Suprapubic skin (tissue), 4 donors: ENCODE results near the gene RHBDD1. TPM values are rescaled to one million over a fixed set of nuclear protein-coding genes. Genes with fewer than 3 reads are reported as not detected.
A peak's percentile ranks its signal among the peaks of the same experiment; 100 is the strongest.

Source experiments
- DNase-seq, 2 donors: peaks; one replicate each; pipeline ENCODE4 v3.0.0-alpha.2; 2019; ENCODE audit warnings: low spot score in 2 of 2
- H3K27ac ChIP-seq: fragments of 200-600 bp; sonication (generic); one replicate; pipeline ENCODE4 v1.5.1; 2019
- H3K27me3 ChIP-seq: fragments of 200-600 bp; sonication (generic); one replicate; pipeline ENCODE4 v1.5.1; 2019
- H3K36me3 ChIP-seq: fragments of 200-600 bp; sonication (generic); one replicate; pipeline ENCODE4 v1.5.1; 2019
- H3K4me1 ChIP-seq: fragments of 200-600 bp; sonication (generic); one replicate; pipeline ENCODE4 v1.5.1; 2019
- H3K4me3 ChIP-seq: fragments of 200-600 bp; sonication (generic); one replicate; pipeline ENCODE4 v1.5.1; 2019; ENCODE audit warnings: mild to moderate bottlenecking
- H3K9me3 ChIP-seq: fragments of 200-600 bp; sonication (generic); one replicate; pipeline ENCODE4 v1.5.1; 2019
- CTCF ChIP-seq, 2 donors: fragments of 200-600 bp in 1 of 2; fragments of 450-650 bp in 1 of 2; sonication (generic) in 1 of 2; IDR thresholded peaks; one replicate each; pipeline ENCODE4 v1.5.1; 2016 to 2019; ENCODE audit warnings: antibody characterized with exemption in 2 of 2, mild to moderate bottlenecking in 1 of 2, moderate library complexity in 1 of 2
- EP300 ChIP-seq: sonication (generic); formaldehyde crosslinking; IDR thresholded peaks from one replicate; pipeline ENCODE4 v1.6.1; 2017; ENCODE audit warnings: antibody characterized with exemption
- POLR2A ChIP-seq, 2 donors: fragments of 450-650 bp; IDR thresholded peaks; one replicate each; pipeline ENCODE4 v1.6.1; 2017; ENCODE audit warnings: antibody characterized with exemption in 2 of 2, mild to moderate bottlenecking in 2 of 2, moderate library complexity in 2 of 2
- POLR2AphosphoS5 ChIP-seq, 3 donors: sonication (generic); formaldehyde crosslinking; IDR thresholded peaks; one replicate each; pipeline ENCODE4 v1.6.1; 2017; ENCODE audit warnings: antibody characterized with exemption in 3 of 3
- WGBS: methylation state at CpG from one replicate; pipeline ENCODE4 v1.1.5; 2018; 5-methylcytosine and 5-hydroxymethylcytosine counted together
- total RNA-seq, 4 donors: library from RNA; depleted of rRNA; stranded (reverse); fragments of >200 nt; gene quantifications; one replicate each; pipeline ENCODE4 v1.1.0, GENCODE V29; 2016

RHBDD1 gene
- total RNA-seq, 4 donors from 2014 or later = 14.0 to 41.8 (median 20.7) TPM

GRCh38 chr2:226983895-226984749 is 148.3 kb downstream of the RHBDD1 start:
- WGBS = 80% methylated on average over 11 of the region's 12 CpGs

DNA sequence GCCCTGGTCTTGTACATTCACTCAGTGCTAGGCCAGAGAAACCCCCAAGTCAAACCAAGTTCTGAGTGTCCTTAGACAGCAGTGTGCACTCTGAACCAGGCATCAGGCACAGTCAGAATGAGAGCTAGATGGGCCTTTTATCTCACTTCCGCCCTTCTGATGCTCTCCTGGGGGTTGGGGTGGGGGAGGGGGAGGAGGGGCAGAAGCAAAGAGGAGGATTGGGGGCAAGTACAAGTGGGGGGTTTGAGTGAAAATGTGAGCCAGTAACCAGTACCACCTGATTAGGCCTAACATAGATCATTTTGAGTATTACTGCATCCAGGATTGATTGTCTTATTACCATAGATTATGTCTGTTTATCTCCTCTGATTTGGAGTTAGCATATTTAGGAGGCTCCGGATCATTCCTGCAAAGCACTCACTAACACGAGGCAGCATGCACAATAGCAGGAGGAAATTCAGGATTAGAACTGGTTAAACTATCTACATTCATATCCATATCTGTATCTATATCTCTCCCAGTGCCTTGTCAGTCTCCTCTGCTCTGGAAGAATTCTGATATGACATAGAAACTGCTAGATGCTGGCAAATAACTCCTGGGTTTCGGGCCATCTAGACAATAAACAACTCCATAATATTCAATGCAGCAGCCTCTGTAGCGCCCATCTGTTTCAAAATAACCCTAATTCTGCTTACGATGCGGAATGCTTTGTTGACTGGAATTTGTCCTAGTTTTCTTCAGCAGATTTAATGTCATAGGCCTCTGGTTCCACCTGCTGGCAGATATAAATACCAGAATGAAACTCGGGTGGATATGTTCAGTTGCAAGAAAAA is 149.1 kb downstream of the RHBDD1 start:
- H3K27ac ChIP-seq = peak overlapping the region; percentile 39

More at GRCh38 chr2:226983895-226984749, 148.3 kb downstream of the RHBDD1 start:
- H3K4me1 ChIP-seq = peaks cover 16% of the 10 kb centered on the region
- no peaks in the 10 kb centered on the region for H3K27me3 ChIP-seq
- TF ChIP-seq EP300 (no peak), CTCF (IDR thresholded peaks at IDR 0.05) (no peak), POLR2A (IDR thresholded peaks at IDR 0.05) (no peak), POLR2AphosphoS5 (IDR thresholded peaks at IDR 0.05) (no peak)
- no peaks in the 10 kb centered on the region for H3K36me3 ChIP-seq
- peak overlapping the region; percentile 39 for H3K27ac ChIP-seq
- DNase-seq = no peak
- no peak overlapping the region for H3K4me3 ChIP-seq
- H3K9me3 ChIP-seq = no peaks in the 10 kb centered on the region

GRCh38 chr2:226985583-226985946 is 149.7 kb downstream of the RHBDD1 start:
- no peak for DNase-seq
- Histone ChIP-seq H3K9me3 (no peaks in the 10 kb centered on the region), H3K4me1 (peaks cover 16% of the 10 kb centered on the region), H3K27ac (no peak overlapping the region), H3K36me3 (no peaks in the 10 kb centered on the region), H3K27me3 (no peaks in the 10 kb centered on the region), H3K4me3 (no peak overlapping the region)
- 26% methylated on average over 5 of the region's 5 CpGs for WGBS
- TF ChIP-seq EP300 = no peak
- no peak for TF ChIP-seq POLR2AphosphoS5 (IDR thresholded peaks at IDR 0.05)
- no peak for TF ChIP-seq POLR2A (IDR thresholded peaks at IDR 0.05)
- TF ChIP-seq CTCF (IDR thresholded peaks at IDR 0.05) = no peak

More for the DNA sequence above, 149.1 kb downstream of the RHBDD1 start:
- Histone ChIP-seq H3K36me3 (no peaks in the 10 kb centered on the region), H3K9me3 (no peaks in the 10 kb centered on the region), H3K4me1 (peaks cover 16% of the 10 kb centered on the region), H3K27me3 (no peaks in the 10 kb centered on the region), H3K4me3 (no peak overlapping the region)
- DNase-seq = no peak
- TF ChIP-seq CTCF (IDR thresholded peaks at IDR 0.05) (peak; percentile 63 to 67), EP300 (no peak)
- 20% methylated on average over 8 of the region's 8 CpGs for WGBS

GRCh38 chr2:226991663-226992062 is 155.8 kb downstream of the RHBDD1 start:
- peaks cover 10% of the 10 kb centered on the region for H3K36me3 ChIP-seq
- H3K9me3 ChIP-seq = no peaks in the 10 kb centered on the region
- H3K27ac ChIP-seq = no peak overlapping the region
- WGBS = 89% methylated on average over 2 of the region's 2 CpGs
- no peak for DNase-seq
- peaks cover 6% of the 10 kb centered on the region for H3K4me1 ChIP-seq
- TF ChIP-seq POLR2AphosphoS5 (IDR thresholded peaks at IDR 0.05) (no peak), EP300 (no peak), POLR2A (IDR thresholded peaks at IDR 0.05) (no peak), CTCF (IDR thresholded peaks at IDR 0.05) (no peak)
- H3K27me3 ChIP-seq = no peaks in the 10 kb centered on the region
- H3K4me3 ChIP-seq = no peak overlapping the region

DNA sequence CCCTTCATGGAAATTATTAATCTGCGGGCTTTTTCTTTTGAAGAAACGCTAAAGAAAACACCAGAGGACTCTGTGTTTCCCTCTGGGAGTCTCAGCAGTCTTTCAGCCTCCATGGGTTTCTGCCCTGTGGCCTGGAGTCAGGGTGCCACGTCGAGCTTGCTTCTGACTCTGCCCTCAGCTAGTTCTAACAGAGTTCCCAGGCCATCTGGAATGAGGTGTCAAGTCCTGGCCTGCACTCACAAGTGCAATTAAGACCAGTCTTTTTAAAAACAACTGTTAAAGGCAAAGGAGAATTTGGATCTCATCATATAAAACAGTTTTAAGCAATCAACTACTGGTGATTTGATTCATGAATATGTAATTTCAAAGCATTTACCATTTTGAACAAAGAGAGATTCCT is 157.3 kb downstream of the RHBDD1 start:
- no peak overlapping the region for H3K27ac ChIP-seq

More for the DNA sequence above, 157.3 kb downstream of the RHBDD1 start:
- peaks cover 14% of the 10 kb centered on the region for H3K36me3 ChIP-seq
- TF ChIP-seq POLR2A (IDR thresholded peaks at IDR 0.05) = no peak
- H3K4me1 ChIP-seq = peaks cover 6% of the 10 kb centered on the region
- no peak for DNase-seq
- no peaks in the 10 kb centered on the region for H3K27me3 ChIP-seq
- no peak overlapping the region for H3K4me3 ChIP-seq
- H3K9me3 ChIP-seq = no peaks in the 10 kb centered on the region
- WGBS = 32% methylated on average over 4 of the region's 4 CpGs
